HepG2 (cell line): ENCODE measurements around the gene TRIM22. TPM values are rescaled to one million over a fixed set of nuclear protein-coding genes. Genes with fewer than 3 reads are reported as not detected.
"Not testable (repeated sequence)": the region's sequence is repeated elsewhere in the genome, so short reads cannot be mapped to it uniquely, and the experiment has no call there.

Experiments
- ATAC-seq: fragments of 200-7000 bp; cut with Tn5 transposase; 3 replicates; pipeline ENCODE4 v1.9.1; 2020; ENCODE audit warnings: mild to moderate bottlenecking, moderate library complexity
- BruUV-seq: library from RNA; stranded (reverse); fragments of 400-500 nt; replicated peaks from 2 replicates; lab custom pipeline; 2021; lab: Mats Ljungman, UMichigan
- CTCF ChIA-PET: fragments of 300-600 bp; formaldehyde crosslinking; extraction: SDS; loops from one replicate; lab custom pipeline; 2021; ENCODE audit warnings: low total read pairs, inconsistent platforms, low intra/inter-chr PET ratio; lab: Yijun Ruan, JAX
- POLR2A ChIA-PET: fragments of 350-600 bp; sonication (Branson Sonifier 250); formaldehyde crosslinking; loops from one replicate; lab custom pipeline; 2020; ENCODE audit warnings: antibody characterized with exemption, inconsistent platforms; lab: Yijun Ruan, JAX
- DNase-seq: peaks from one replicate; pipeline ENCODE4 v3.0.0-alpha.2; 2015; ENCODE audit warnings: low spot score
- FAIRE-seq: peaks from 3 replicates; lab custom pipeline; 2011; peaks lifted over from hg19 to GRCh38; lab: Jason Lieb, UNC
- H2AFZ ChIP-seq: one replicate; pipeline ENCODE4 v1.6.1; 2011; ENCODE audit warnings: low read length, inconsistent platforms
- H3K27ac ChIP-seq: fragments of 300-600 bp; 3 replicates; pipeline ENCODE4 v1.8.0; 2011; ENCODE audit warnings: mixed run types, mild to moderate bottlenecking, mixed read lengths, low read length, inconsistent platforms; ENCODE audit not compliant: insufficient read depth; ENCODE audit errors: extremely low read length
- H3K27me3 ChIP-seq, 2 experiments: fragments of 200-600 bp in 1 of 2; 2 replicates in 1 of 2; 3 replicates in 1 of 2; pipeline versions ENCODE4 v1.6.0 to v1.8.0; 2011; ENCODE audit warnings: low read length in 2 of 2, mild to moderate bottlenecking in 2 of 2, moderate library complexity in 2 of 2, inconsistent platforms in 1 of 2; ENCODE audit not compliant: insufficient read depth in 2 of 2, control insufficient read depth in 1 of 2
- H3K36me3 ChIP-seq, 2 experiments: fragments of 200-600 bp in 1 of 2; replicated peaks in 1 of 2; 2 replicates in 1 of 2; 3 replicates in 1 of 2; pipeline versions ENCODE4 v1.5.1 to v1.8.0; 2011; ENCODE audit warnings: low read length in 2 of 2, inconsistent platforms in 1 of 2; ENCODE audit not compliant: insufficient read depth in 2 of 2, control insufficient read depth in 1 of 2
- H3K4me1 ChIP-seq: 2 replicates; pipeline ENCODE4 v1.5.1; 2012; ENCODE audit warnings: low read length, inconsistent platforms; ENCODE audit not compliant: insufficient read depth
- H3K4me2 ChIP-seq: 2 replicates; pipeline ENCODE4 v1.6.0; 2011; ENCODE audit warnings: low read depth, low read length, inconsistent platforms
- H3K4me3 ChIP-seq, 3 experiments: fragments of 200-600 bp in 1 of 3; sonication (generic), shearing (Covaris generic) in 1 of 3; replicated peaks in 1 of 3; 2 replicates each; pipeline ENCODE4 v1.5.1; 2011 to 2016; ENCODE audit warnings: low read length in 3 of 3, inconsistent platforms in 2 of 3, low read depth in 2 of 3, mild to moderate bottlenecking in 2 of 3, control low read depth in 1 of 3, mixed read lengths in 1 of 3; ENCODE audit not compliant: insufficient read depth in 1 of 3
- H3K79me2 ChIP-seq: one replicate; pipeline ENCODE4 v1.6.1; 2011; ENCODE audit warnings: low read length, inconsistent platforms; ENCODE audit not compliant: insufficient read depth
- H3K9ac ChIP-seq: 2 replicates; pipeline ENCODE4 v1.6.0; 2011; ENCODE audit warnings: mild to moderate bottlenecking, low read depth, low read length, inconsistent platforms; ENCODE audit not compliant: insufficient read depth
- H3K9me3 ChIP-seq: 2 replicates; pipeline ENCODE4 v1.5.1; 2012; ENCODE audit warnings: mild to moderate bottlenecking, low read length
- H4K20me1 ChIP-seq: 2 replicates; pipeline ENCODE4 v1.6.0; 2011; ENCODE audit warnings: inconsistent platforms, mild to moderate bottlenecking, low read length, moderate library complexity; ENCODE audit not compliant: insufficient read depth
- TFDP2 ChIP-seq: sonication (generic); formaldehyde crosslinking; IDR thresholded peaks from 2 replicates; pipeline ENCODE4 v1.4.0; 2020; ENCODE audit warnings: missing genetic modification reagents
- ZNF143 ChIP-seq: sonication (generic); formaldehyde crosslinking; IDR thresholded peaks from 2 replicates; pipeline ENCODE4 v1.4.0; 2020; ENCODE audit warnings: missing genetic modification reagents
- WGBS: methylation state at CpG from one replicate; pipeline ENCODE4 v1.1.6; 2017; ENCODE audit warnings: low lambda C conversion rate; 5-methylcytosine and 5-hydroxymethylcytosine counted together
- in situ Hi-C: cut with HindIII; loops from 2 replicates; pipeline ENCODE4 v1.10.0; 2017; ENCODE audit warnings: low pct_unique_long_range_greater_than_20kb; ENCODE audit not compliant: extremely low pct_ligation_motif_present
- intact Hi-C: fragments of 100-400 bp; cut with micrococcal nuclease; formaldehyde crosslinking; loops from one replicate; pipeline ENCODE4 v1.10.0; 2022; ENCODE audit not compliant: unreplicated experiment
- polyA plus RNA-seq, 8 experiments: library from polyadenylated mRNA; depleted of rRNA in 3 of 8; stranded (reverse) in 7 of 8; unstranded in 1 of 8; fragments of >200 nt; fragmentation: Illumina TruSeq in 4 of 8; extraction: Trizol in 4 of 8; gene quantifications; 2 replicates each; pipeline versions ENCODE4 v1.2.1 to v1.2.3, GENCODE V29; 2011 to 2016; ENCODE audit warnings: low read depth in 4 of 8, missing spikeins in 1 of 8, mixed read lengths in 1 of 8; ENCODE audit not compliant: insufficient read depth in 1 of 8
- total RNA-seq, 5 experiments: library from RNA; depleted of rRNA; stranded (reverse); fragments of >200 nt; fragmentation: Illumina TruSeq; extraction: Trizol; gene quantifications; 2 replicates each; pipeline ENCODE4 v1.2.3, GENCODE V29; 2016; ENCODE audit warnings: low read depth in 1 of 5
- TF ChIP-seq, protein P1 (sequence below): sonication (generic); formaldehyde crosslinking; IDR thresholded peaks from 2 replicates; pipeline ENCODE4 v1.5.0; 2020; ENCODE audit warnings: missing genetic modification reagents, mild to moderate bottlenecking, borderline replicate concordance

Gene TRIM22
- total and polyA plus RNA-seq, 2 of the 13 experiments (the other 11 are each of a cell fraction or from before 2014, with no cell fraction given), result 2.4 to 3.2 TPM

DNA sequence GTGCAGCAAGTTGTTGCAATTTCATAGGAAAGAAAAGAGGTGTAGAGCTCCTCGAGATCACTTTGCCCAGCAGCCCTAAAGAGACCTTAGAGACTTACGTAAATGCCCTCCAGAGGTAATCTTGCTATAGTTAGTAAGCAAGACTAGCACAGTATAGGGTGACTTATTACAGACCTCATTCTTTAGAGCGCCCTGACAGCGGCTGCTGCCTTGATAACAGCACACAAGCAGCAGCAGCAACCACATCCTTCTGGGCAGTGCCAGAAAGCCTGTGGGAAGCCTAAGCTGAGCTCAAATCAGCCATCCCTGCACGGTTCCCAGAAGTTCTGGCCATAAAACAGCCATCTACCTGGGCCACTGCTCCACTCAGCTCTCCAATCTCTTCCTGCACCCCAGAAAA is 24.1 kb downstream of the TRIM22 start (continued):
- no peak for TF ChIP-seq TFDP2 (CRISPR knock-in tag)
- TF ChIP-seq ZNF143, result no peak
- TF ChIP-seq, protein P1, sequence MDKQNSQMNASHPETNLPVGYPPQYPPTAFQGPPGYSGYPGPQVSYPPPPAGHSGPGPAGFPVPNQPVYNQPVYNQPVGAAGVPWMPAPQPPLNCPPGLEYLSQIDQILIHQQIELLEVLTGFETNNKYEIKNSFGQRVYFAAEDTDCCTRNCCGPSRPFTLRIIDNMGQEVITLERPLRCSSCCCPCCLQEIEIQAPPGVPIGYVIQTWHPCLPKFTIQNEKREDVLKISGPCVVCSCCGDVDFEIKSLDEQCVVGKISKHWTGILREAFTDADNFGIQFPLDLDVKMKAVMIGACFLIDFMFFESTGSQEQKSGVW, result no peak
- TF ChIP-seq, all 625 proteins: peak for 0

DNA sequence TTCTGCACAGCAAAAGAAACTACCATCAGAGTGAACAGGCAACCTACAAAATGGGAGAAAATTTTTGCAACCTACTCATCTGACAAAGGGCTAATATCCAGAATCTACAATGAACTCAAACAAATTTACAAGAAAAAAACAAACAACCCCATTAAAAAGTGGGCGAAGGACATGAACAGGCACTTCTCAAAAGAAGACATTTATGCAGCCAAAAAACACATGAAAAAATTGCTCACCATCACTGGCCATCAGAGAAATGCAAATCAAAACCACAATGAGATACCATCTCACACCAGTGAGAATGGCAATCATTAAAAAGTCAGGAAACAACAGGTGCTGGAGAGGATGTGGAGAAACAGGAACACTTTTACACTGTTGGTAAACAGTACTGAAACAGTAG is 26.9 kb downstream of the TRIM22 start:
- H3K27ac ChIP-seq, POLR2A ChIA-PET, FAIRE-seq, H3K9me3 ChIP-seq, in situ Hi-C loops, H3K79me2 ChIP-seq, H4K20me1 ChIP-seq, H3K4me2 ChIP-seq, DNase-seq, H2AFZ ChIP-seq, H3K27me3 ChIP-seq, ATAC-seq, H3K4me3 ChIP-seq, H3K9ac ChIP-seq, H3K36me3 ChIP-seq, H3K4me1 ChIP-seq, intact Hi-C loops, BruUV-seq, CTCF ChIA-PET: not testable (repeated sequence)
- 0% methylated on average over 1 of the region's 1 CpG for WGBS
